HG02970 (cell line): ENCODE measurements around the gene MYO19.
A peak's percentile ranks its signal among the peaks of the same experiment; 100 is the strongest.
"Not testable (repeated sequence)": the region's sequence is repeated elsewhere in the genome, so short reads cannot be mapped to it uniquely, and the experiment has no call there.

Source experiments
- ATAC-seq: cut with Tn5 transposase; IDR thresholded peaks from one replicate; pipeline ENCODE4 v1.9.1; 2021; ENCODE audit warnings: mild to moderate bottlenecking, moderate library complexity, moderate number of reproducible peaks; ENCODE audit not compliant: unreplicated experiment, low FRiP score

Gene MYO19

GRCh38 chr17:36533935-36534839, 481 bp downstream of the MYO19 start:
- ATAC-seq, result peak; percentile 20

GRCh38 chr17:36532435-36532975, 2.2 kb downstream of the MYO19 start:
- no peak for ATAC-seq

DNA sequence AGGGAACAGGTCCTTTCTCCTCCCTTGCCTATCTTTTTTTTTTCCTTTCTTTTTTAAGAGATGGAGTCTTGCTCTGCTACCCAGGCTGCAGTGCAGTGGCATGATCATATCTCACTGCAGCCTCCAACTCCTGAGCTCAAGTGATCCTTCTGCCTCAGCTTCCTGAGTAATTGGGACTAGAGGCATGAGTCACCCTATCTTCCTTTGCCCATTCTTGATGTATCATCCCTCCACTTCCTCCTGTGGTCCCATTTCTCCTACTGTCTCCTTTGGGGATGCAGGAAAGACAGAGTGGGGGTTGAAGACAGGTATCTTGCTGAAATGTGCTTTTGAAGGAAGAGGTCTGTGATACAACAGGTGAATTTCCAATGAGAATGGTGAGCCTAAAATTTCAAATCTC, 5.5 kb downstream of the MYO19 start:
- ATAC-seq, result no peak

GRCh38 chr17:36527621-36528250, 6.9 kb downstream of the MYO19 start:
- ATAC-seq, result no peak

DNA sequence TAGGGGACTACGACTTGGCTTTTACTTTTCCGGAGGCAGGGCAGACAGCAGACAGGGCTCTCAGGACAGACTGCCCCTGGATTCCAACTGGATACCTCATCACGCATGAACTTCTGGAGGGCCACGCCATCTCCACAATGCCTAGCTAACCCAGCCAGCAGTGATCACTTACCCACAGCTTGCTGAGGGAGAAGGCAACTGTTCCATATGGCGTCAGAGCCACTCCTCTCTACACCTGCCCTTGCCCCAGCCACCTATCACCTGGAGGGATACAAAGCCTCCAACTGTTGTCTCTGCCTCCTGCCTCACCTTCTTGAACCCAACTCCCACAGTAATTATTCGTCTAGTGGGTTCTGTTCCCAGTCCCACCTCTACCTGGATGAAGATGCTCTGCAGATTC, 8.8 kb downstream of the MYO19 start:
- ATAC-seq, result no peak

DNA sequence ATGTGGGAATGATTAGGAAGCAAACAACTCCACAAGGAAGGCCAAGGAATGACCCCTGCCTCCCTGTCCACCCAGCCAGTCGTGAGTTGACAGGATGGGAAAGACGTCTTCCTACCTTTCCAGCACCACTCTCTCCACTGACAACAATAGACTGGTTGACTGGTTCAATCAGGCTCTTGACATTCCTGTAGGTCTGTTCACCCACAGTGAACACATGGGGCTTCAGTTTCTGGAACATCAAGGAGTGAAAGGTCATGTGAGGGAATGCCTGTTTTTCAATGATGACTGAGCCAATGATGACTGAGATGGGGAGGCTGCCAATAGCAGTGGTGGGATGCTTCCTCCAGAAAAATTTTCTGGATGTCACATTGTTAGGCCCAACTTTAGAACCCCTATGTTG, 9.6 kb downstream of the MYO19 start:
- no peak for ATAC-seq

DNA sequence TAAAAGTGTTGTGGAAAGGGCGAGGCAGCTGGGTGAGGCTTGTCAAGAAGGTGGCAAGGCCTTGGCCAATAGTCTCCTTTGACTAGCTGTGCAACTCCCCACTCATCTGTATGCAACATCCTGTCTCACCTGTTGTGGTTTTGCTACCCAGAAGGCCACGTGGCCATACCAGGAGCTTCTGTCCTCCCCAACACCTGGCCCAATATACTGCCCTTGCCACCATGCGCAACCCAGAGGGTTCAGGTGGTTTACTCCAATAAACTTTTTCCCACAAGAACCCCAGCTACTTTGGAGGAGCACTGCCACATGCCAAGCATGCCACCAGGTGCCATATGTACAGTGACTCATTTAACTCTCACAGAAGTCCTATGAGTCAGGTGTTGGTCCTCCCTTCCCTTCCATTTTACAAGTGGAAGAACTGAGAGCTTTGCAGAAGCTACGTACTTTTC, 10.2 kb downstream of the MYO19 start:
- no peak for ATAC-seq

- ATAC-seq, result no peak
Observed at GRCh38 chr17:36523113-36523512, 11.6 kb downstream of the MYO19 start.

GRCh38 chr17:36515837-36516236, 18.8 kb downstream of the MYO19 start:
- ATAC-seq, result no peak

DNA sequence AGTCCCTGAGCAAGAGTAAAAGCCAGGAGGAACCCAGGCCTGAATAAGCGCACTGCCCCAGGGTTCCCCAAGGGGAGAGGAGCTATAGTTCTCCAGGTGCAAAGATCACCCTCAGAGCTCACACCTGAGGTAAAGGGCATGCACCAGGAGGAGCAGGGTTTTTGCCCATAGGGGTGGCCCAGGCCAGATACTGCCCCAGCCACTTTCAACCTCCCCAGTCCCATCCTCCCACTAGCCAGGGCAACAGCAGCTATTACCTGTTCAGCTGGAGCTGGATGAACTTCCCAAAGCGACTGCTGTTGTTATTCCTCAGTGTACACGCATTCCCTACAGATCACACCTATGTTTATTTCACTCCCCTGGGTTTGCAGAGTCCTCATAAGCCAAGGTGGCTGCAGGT, 19.8 kb downstream of the MYO19 start:
- ATAC-seq, result no peak

DNA sequence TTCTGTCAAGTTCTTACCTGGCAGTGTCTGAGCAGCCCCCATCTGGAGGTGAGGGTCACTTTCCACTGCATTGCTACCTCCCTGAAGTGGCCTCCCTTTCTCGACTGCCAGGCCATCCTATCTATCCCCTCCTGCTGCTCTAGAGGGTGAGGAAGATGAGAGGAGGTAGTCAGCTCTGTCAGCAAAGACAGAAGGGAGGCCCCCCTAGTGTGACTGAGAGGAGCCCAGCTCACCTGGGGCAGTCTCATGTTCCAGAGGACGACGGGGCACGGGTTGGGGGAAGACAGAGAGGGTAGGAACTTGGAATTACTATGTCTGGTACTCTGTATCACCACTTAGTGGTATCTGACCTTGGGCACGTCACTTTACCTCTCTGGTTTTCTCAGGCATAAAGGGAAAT, 22.0 kb downstream of the MYO19 start:
- no peak for ATAC-seq

DNA sequence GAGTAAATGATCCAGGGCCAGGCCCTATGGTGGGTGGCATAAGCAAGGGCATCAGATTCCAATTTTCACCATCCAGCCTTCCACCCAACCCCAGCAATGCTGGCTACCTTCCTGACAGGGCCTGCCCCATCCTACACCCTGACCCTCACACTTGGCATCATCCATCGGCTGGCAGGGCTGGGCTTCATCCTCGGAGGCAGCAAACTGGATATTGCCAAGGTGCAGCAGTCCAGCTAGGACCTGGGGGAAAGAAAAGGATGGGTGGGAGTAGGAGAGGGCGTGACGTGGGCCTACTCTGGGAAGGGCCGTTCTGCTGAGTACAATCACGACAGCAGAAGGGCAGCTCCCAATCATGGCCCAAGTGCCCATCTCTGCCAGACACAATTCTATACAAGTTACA, 23.5 kb downstream of the MYO19 start:
- no peak for ATAC-seq

DNA sequence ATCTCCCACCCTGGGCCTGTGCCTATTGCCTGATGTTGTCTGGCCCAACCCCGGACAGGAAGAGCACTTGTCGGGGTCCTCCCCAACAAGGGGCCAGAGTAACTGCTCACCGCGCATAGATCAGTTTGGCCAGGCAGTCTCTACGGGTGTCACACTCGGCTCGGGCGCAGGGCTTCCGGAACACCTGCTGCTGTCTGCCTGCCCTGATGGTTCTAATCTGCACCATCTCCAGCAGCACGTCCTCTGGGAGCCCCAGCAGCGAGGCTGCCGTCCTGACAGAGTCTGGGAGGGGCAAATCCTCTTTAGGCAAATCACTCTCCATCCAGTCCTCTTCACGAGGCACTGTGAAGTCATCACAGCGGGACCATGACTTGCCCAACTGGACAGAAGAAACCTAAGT, 24.0 kb downstream of the MYO19 start:
- no peak for ATAC-seq

- no peak for ATAC-seq
Observed at GRCh38 chr17:36509272-36509985, 25.2 kb downstream of the MYO19 start.

- not testable (repeated sequence) for ATAC-seq
Observed at GRCh38 chr17:36508439-36508838, 26.2 kb downstream of the MYO19 start.

DNA sequence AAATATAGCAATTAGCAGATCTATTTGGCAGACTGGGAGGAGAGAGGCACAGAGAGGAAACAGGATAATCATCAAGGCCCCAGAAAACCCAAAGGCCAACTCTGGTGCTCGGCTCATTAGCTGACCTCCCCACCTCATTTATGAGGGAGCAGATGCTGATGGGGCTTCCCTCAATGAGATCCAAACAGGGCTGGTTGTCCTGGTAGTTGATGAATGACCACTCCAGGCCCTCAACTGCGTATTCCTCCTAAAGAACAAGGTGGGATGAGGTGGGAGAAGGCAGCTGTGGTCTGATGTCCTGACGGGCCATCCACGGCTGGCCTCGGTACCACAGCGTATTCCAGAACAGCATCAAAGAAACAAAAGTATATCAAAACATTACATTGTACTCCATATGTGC, 27.4 kb downstream of the MYO19 start:
- no peak for ATAC-seq

DNA sequence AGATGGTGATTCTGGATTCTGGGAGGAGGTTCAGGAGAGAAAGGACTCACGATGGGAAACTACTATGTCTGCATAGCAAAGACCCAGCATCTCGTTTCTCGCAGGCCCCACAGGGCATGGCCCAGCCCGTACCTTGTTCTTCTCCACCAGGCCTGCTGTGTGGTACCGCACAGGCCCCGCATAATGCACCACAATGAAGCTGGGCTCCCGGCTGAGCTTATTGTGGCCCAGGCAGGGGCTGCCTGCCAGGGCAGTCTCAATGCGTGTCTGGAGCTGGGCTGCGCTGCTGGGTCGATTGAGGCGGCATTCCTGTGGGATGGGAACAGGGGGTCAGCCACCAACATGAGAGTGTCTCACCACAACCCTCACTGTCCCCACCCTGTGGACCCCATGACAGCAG, 27.8 kb downstream of the MYO19 start:
- ATAC-seq, result no peak

GRCh38 chr17:36506249-36506826, 28.3 kb downstream of the MYO19 start:
- ATAC-seq, result no peak

DNA sequence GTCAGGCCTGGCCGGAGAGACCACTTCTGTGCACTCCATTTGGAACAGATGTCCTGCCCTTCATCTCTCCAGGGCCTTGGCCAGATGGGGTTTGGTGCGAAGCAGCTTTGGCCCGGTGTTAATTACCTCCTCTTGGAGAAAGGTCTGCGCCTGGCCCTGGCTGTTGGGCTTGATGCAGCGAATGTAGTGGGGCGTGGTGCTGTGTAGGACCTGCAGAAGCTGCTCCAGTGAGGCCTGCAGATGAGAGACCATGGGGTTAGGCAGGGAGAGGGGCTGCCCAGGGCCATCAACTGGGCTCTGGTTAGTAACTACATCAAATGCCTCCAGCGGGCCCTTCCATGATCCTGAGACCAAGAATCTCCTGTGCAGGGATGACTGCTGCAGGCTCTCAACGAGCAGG, 29.5 kb downstream of the MYO19 start:
- no peak for ATAC-seq

- ATAC-seq, result no peak
Observed at GRCh38 chr17:36504156-36504545, 30.5 kb downstream of the MYO19 start.
